GM12875 (cell line): ENCODE results near the gene MT1X.

Experiments used
- H3K4me3 ChIP-seq: one replicate; pipeline ENCODE4 v1.5.1; 2011; ENCODE audit warnings: low read depth, low read length, control low read depth
- TF ChIP-seq, protein P1 (sequence below): IDR thresholded peaks from 2 replicates; pipeline ENCODE4 v1.5.1; 2011; ENCODE audit warnings: low read depth, mild to moderate bottlenecking, control low read depth, inconsistent platforms, low read length, moderate library complexity, borderline replicate concordance; ENCODE audit not compliant: insufficient read depth

The MT1X gene

DNA sequence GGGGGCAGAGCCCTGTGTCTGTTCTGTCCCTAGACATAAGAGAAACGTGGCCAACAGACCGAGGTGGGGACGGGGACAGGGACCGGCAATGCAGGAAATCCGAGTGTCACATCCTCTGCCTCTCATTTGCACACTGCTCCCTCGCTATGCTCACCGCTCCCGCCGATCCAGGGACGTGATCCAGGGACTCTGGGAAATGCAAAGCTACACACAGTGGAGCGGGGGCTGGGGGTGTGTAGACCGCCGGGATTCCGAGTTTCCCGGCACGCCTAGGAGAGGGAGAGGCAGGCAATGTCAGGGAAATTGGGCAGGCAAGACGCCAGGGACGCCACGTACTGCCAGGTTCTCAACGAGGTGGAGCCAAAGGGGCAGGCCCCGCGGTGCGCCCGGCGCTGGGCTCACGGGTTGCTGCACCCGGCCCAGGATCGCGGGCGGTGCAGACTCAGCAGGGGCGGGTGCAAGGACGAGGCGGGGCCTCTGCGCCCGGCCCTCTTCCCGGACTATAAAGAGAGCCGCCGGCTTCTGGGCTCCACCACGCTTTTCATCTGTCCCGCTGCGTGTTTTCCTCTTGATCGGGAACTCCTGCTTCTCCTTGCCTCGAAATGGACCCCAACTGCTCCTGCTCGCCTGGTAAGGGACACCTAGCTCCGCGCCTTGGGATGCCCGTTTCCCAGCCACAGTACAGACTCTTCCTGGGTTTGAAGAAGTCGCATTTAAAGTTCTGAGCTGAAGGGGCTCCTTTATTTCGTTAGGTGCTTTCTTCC is at the start of gene MT1X:
TSS of gene MT1X (plus strand) at position 532 of the 764 bp plus-strand sequence. CDS start at position 603, 71 bp downstream.
- TF ChIP-seq, protein P1, sequence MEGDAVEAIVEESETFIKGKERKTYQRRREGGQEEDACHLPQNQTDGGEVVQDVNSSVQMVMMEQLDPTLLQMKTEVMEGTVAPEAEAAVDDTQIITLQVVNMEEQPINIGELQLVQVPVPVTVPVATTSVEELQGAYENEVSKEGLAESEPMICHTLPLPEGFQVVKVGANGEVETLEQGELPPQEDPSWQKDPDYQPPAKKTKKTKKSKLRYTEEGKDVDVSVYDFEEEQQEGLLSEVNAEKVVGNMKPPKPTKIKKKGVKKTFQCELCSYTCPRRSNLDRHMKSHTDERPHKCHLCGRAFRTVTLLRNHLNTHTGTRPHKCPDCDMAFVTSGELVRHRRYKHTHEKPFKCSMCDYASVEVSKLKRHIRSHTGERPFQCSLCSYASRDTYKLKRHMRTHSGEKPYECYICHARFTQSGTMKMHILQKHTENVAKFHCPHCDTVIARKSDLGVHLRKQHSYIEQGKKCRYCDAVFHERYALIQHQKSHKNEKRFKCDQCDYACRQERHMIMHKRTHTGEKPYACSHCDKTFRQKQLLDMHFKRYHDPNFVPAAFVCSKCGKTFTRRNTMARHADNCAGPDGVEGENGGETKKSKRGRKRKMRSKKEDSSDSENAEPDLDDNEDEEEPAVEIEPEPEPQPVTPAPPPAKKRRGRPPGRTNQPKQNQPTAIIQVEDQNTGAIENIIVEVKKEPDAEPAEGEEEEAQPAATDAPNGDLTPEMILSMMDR, result no peak
- peak within 1 kb of the TSS; percentile 35 for H3K4me3 ChIP-seq

DNA sequence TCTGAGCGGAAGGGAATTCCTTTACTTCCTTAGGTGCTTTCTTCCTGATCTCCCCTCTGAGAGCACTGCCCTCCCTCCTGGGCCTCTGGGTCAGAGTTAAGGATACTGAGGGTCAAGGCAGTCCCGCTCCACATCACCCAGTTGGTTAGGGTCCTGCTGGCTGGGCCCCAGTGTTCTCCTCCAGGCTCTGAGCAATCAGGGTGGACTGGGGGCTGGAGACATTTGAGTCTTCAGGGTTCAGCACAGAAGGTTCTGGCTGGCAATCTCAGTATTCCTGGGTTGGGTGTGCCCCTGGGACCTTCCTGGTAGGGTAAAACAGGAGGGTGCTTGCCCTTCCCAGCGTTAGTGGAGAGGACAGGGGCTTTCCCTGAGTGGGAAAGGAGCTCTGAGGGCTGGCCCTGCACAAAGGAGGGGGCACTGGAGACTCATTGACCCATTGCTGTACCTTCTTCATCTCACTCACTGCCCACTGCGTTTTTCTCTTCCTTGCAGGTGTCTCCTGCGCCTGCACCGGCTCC is 49.4 kb upstream of the MT1X start:
- H3K4me3 ChIP-seq, result no peak overlapping the region
- TF ChIP-seq, protein P1, result no peak

DNA sequence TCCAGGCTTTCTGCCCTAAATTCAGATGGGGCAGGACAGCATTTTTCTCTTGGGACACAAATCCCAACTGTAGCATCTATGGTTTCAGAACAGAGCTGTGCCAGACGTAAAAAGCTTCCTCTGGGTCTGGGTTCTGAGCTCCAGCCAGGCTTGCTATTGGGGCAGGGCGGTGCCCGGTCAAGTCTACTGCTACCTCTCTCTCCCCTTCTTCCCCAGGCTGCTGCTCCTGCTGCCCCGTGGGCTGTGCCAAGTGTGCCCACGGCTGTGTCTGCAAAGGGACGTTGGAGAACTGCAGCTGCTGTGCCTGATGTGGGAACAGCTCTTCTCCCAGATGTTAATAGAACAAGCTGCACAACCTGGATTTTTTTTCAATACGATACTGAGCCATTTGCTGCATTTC is 48.7 kb upstream of the MT1X start:
- TF ChIP-seq, protein P1, result no peak
- no peak overlapping the region for H3K4me3 ChIP-seq

DNA sequence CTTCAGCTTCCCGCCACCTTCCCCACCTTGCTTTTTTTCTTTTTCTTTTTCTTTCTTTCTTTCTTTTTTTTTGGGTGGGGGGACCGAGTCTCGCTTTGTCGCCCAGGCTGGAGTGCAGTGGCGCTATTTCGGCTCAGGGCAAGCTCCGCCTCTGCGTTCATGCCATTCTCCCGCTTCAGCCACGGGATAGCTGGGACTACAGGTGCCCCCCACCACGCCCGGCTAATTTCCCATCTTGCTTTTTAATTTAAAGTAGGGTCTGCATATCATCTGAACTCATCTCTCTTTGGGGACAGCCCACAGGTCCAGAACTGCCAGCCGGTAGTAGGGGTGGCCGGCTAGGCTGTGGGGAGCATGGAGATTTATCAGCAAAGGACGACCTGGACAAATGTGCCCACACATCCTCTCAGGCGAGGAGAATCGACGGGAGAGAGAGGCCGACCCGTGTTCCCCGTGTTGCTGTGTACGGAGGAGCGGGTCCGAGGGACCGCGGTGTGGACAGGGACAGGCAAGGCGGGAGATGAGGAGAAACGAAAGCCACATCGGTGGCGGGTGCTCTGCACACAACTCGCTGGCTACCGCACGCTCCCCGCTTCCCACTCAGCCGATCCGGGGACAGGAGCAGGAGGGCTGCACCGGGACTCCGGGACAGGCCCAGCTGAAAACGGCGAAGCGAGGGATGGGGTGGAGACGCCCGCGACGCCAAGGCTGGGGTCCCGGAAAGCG is 47.4 kb upstream of the MT1X start:
- TF ChIP-seq, protein P1, result no peak
- H3K4me3 ChIP-seq, result no peak overlapping the region

DNA sequence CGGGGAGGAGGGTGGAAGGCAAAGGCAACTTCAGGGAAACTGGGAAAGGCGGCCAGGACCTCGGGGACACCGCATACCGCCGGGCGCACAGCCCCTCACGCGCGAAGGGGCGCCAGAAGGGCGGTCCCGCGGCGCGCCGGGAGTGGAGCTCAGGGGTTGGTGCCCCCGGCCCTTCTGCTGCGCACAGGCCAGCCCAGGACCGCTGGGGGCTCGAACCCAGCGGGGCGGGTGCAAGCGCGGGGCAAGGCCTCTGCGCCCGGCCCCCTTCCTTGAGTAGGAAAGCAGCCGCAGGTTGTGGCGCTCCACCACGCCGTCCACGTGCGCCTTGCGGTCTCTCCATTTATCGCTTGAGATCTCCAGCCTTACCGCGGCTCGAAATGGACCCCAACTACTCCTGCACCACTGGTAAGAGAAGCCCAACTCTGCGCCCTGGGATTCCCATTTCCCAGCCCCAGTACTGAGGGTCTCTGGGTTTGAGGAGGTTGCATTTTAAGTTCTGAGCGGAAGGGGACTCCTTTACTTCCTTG is 46.8 kb upstream of the MT1X start:
- no peak overlapping the region for H3K4me3 ChIP-seq

DNA sequence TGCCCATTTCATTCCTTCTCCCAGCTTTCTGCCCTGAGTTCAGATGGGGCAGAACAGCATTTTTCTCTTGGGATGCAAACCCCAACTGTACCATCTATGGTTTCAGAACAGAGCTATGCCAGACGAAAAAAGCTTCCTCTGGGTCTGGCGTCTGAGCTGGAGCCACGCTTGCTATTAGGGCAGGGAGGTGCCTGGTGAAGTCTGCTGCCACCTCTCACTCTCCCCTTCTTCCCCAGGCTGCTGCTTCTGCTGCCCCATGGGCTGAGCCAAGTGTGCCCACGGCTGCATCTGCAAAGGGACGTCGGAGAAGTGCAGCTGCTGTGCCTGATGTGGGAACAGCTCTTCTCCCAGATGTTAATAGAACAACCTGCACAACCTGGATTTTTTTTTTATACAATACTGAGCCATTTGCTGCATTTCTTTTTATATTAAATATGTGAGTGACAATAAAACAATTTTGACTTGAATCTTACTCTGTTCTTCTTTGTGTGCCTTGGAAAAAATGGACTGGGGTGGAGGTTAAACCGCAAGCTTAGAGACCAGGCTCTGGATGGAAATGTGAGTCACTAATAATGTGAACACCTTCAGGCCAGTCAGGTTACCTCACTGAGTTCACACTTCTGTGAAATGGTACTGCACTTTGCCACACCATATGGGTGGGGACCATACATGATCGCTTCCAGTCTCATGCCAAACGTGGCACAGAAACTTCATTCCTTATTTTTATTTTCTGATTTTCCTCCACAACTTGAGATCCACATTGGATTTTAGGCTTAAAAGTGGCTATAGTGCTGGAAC is 45.5 kb upstream of the MT1X start:
- no peak overlapping the region for H3K4me3 ChIP-seq
- TF ChIP-seq, protein P1, result no peak

More for the DNA sequence above, 46.8 kb upstream of the MT1X start:
- TF ChIP-seq, protein P1, result no peak
